Dedifferentiated amniotic fluid mesenchymal stem cell (primary cell): ENCODE data around the gene COL6A2.

Experiments used
- DNase-seq: peaks from one replicate; pipeline ENCODE4 v3.0.0-alpha.2; 2016; ENCODE audit errors: extremely low spot score

COL6A2 gene

GRCh38 chr21:46114963-46115362, 17.1 kb downstream of the COL6A2 start:
- no peak for DNase-seq

GRCh38 chr21:46115441-46116188, 17.7 kb downstream of the COL6A2 start:
- no peak for DNase-seq

- DNase-seq = no peak
Measured at GRCh38 chr21:46116189-46116775, 18.4 kb downstream of the COL6A2 start.

GRCh38 chr21:46116776-46117585, 19.1 kb downstream of the COL6A2 start:
- DNase-seq = peak; percentile 54

DNA sequence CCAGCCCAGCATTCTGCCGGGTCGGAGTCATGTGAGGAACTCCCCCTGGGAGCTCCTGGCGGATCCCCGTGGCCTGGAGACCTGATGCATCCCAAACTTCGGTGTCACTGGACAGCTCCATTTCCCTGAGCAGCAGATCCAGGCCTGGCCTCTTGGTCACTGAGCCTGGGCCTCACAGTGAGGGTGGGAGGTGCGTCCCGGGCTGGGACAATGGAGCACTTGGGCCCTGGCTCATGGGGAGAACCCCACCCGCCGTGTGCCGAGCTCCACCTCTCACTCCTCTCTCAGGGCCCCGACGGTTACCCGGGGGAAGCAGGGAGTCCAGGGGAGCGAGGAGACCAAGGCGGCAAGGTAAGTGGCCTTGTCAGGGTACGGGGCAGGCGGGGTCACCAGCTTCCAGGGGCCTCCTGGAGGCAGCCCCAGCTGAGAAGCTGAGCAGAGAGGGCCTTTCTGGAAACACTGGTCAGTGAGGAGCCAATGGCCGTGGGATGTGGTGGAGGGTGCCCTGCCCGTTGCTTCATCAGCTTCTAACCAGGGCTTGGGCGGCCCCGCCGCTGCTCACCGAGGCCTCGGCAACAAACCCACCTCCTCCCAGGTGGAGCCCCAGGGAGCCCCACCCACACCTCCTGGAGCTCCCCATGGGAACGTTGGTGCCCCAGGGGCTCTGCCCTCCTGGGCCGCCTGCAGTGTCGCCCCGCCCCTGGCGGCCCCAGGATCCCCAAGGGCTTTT, 19.8 kb downstream of the COL6A2 start:
- DNase-seq = no peak

- DNase-seq = no peak
Measured at GRCh38 chr21:46118316-46119143, 20.6 kb downstream of the COL6A2 start.

- no peak for DNase-seq
Measured at GRCh38 chr21:46119144-46119636, 21.3 kb downstream of the COL6A2 start.

DNA sequence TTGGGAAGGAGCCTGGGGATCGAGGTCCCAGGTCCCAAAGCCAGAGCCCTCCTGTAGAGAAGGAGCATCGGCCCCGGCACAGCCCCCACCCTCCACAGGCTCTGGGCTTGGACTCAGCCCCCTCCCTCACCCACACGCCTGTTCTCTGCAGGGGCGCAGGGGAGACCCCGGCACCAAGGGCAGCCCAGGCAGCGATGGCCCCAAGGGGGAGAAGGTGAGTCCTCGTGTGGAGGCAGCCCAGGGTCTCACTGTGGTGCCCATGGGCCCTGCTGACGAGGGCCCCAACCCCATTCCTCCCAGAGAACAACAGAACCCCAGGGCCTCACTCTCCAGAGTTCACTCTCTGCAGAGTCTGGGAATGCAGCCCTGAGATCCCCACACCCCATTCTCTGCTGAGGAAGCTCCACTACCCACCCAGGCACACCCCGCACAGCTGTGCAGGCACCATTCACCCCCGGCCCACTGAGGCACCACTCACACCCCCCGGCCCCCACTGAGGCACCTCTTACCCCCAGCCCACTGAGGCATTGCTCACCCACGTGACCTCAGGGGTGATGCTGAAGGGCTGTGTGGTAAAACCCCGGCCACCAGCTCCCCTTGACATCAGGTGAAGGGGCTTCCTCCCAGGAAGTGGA, 21.8 kb downstream of the COL6A2 start:
- DNase-seq = no peak

DNA sequence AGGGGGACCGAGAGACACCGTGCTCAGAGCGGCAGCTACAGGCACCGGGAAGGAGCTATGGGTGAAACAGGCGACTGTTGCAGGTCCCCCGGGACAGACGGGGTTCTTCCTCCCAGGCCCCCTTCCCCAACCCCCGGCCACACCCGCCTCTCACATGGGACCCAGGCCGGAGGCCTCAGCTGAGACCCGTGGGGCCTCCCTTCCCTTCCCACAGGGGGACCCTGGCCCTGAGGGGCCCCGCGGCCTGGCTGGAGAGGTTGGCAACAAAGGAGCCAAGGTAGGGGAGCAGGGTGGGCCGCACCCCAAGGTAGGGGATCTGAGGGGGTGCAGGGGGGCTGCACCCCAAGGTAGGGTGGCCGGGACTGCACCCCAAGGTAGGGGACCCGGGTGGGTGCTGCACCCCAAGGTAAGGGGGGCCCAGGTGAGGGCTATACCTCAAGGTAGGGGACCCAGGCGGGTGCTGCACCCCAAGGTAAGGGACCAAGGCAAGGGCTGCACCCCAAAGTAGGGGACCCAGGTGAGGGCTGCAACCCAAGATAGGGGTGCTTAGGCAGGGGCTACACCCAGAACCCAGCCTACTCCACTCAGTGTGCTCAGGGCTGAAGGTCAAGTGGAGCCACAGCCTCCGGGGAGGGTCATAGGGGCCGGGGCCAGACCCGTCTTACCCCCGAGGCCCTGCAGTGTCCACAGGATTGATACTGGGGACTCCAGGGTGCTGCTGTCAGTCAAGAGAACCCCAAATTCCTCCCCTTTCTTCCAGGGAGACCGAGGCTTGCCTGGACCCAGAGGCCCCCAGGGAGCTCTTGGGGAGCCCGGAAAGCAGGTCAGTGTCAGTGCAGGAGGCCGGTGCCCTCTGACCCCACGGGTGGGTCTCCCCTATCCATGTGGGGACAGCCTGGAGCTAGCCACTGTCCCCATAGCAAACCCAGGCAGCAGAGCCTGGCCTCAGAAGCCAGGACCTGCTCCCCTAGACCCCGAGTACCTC, 22.7 kb downstream of the COL6A2 start:
- no peak for DNase-seq

DNA sequence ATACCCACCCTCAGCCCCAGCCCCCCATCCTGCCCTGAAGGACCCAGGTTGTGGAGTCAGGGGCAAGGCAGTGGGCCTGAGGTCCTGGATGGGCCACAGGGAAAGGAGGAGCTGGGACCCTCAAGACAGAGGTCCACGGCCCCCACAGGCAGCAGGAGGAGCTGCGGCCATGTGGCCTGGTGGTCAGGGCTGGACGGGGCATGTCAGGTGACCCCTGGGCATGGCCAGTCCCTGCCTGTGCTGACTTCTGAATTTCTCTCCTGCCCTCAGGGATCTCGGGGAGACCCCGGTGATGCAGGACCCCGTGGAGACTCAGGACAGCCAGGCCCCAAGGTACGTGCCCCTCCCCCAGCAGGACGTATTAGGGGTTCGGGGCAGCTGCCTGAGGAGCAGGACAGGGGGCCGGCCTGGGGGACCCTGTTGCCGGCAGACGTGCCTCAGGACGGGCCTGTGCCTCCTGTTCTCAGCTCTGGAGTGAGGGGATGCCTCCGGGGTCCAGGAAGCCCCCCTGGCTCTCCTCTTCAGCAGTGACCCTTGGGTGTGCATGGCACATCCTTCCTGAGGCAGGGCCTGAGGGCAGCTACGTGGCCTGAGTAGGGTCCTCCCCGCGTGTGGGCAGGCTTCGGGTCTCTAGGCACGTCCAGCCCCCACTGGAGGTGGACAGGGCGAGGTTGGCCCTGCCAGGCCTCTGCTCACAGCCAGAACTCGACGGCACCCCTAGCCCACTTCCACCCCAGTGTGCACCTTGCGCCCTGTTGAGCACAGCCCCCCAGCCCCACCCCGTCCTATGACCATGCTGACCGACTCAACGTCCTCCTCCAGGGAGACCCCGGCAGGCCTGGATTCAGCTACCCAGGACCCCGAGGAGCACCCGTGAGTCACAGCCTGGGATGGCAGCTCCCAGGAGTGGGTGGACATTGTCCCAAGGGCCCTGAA, 23.6 kb downstream of the COL6A2 start:
- DNase-seq = no peak

DNA sequence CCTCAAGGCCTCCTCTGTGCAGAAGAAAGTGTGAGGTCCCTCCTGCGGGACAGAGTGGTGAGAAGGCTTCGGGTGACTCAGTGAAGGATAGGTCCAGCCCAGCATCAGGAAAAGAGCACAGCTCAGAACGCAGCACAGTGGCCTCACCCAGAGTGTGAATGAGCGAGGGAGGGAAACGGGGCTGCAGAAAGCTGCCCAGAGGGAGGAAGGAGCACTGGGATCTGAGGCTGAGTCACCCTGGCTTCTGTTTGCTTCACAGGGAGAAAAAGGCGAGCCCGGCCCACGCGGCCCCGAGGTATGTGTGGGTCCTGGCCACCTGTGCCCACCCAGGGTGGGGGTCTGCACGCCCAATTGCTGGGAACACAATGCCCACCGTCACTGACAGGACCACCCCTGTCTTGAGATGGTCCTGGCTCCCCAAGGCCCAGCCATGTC, 24.3 kb downstream of the COL6A2 start:
- DNase-seq = no peak

- no peak for DNase-seq
Measured at GRCh38 chr21:46122758-46123683, 25.1 kb downstream of the COL6A2 start.

GRCh38 chr21:46124083-46124925, 26.4 kb downstream of the COL6A2 start:
- no peak for DNase-seq

DNA sequence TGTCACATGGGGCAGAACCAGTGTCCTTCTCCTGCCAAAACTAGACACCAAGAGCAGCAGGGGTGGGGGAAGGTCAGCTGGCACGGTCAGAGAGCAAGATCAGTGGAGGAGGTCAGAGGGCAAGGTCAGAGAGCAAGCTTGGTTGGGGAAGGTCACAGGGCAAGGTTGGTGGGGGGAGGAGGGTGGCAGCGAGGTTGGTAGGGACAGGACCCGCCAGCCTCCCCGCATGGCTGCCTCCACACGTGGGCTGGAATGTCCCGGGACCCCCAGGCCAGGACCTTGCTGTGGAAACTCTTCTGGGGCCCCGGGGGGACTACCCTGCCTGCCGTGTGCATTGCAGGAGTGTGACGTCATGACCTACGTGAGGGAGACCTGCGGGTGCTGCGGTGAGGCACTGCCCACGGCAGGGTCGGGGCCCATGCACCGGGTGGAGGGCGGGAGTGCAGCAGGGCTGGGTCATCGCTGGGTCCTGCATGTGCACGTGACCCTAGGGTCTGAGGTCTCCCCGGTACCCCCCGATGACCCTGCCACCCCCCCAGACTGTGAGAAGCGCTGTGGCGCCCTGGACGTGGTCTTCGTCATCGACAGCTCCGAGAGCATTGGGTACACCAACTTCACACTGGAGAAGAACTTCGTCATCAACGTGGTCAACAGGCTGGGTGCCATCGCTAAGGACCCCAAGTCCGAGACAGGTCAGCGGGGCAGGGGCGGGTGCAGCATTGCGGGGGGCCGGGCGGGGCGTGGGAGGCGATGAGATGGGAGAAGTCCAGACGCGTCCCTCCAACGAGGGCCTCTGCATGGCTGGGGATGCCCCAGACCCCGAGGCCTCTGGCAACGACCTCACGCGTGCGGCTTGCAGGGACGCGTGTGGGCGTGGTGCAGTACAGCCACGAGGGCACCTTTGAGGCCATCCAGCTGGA, 27.3 kb downstream of the COL6A2 start:
- no peak for DNase-seq

- no peak for DNase-seq
Measured at GRCh38 chr21:46125846-46126301, 28.0 kb downstream of the COL6A2 start.
